HepG2 (cell line): ENCODE measurements around the gene RANBP3. TPM values are rescaled to one million over a fixed set of nuclear protein-coding genes. Genes with fewer than 3 reads are reported as not detected.

Source experiments
- EEA1 ChIP-seq: sonication (generic); formaldehyde crosslinking; IDR thresholded peaks from 2 replicates; pipeline ENCODE4 v1.5.1; 2020; ENCODE audit warnings: mild to moderate bottlenecking, missing genetic modification reagents, borderline replicate concordance
- KDM5A ChIP-seq: fragments of 200-600 bp; sonication (generic); IDR thresholded peaks from 2 replicates; pipeline ENCODE4 v1.7.0; 2018; ENCODE audit warnings: antibody characterized with exemption, mild to moderate bottlenecking, low read length, borderline replicate concordance
- NR2F1 ChIP-seq, 2 experiments: fragments of 450-650 bp in 1 of 2; formaldehyde crosslinking in 1 of 2; IDR thresholded peaks; 2 replicates each; pipeline versions ENCODE4 v1.5.0 to v1.6.1; 2016 to 2020; ENCODE audit warnings: mild to moderate bottlenecking in 1 of 2, missing compliant biosample characterization in 1 of 2, missing genetic modification reagents in 1 of 2, moderate library complexity in 1 of 2
- POLR2G ChIP-seq: fragments of 200-400 bp; formaldehyde crosslinking; IDR thresholded peaks from 2 replicates; pipeline ENCODE4 v1.6.1; 2018; ENCODE audit warnings: mild to moderate bottlenecking, low read depth, low read length, moderate library complexity
- THAP11 ChIP-seq: IDR thresholded peaks from 2 replicates; pipeline ENCODE4 v1.6.1; 2016; ENCODE audit warnings: missing biosample characterization, missing genetic modification reagents
- polyA plus RNA-seq, 8 experiments: library from polyadenylated mRNA; depleted of rRNA in 3 of 8; stranded (reverse) in 7 of 8; unstranded in 1 of 8; fragments of >200 nt; fragmentation: Illumina TruSeq in 4 of 8; extraction: Trizol in 4 of 8; gene quantifications; 2 replicates each; pipeline versions ENCODE4 v1.2.1 to v1.2.3, GENCODE V29; 2011 to 2016; ENCODE audit warnings: low read depth in 4 of 8, missing spikeins in 1 of 8, mixed read lengths in 1 of 8; ENCODE audit not compliant: insufficient read depth in 1 of 8
- total RNA-seq, 5 experiments: library from RNA; depleted of rRNA; stranded (reverse); fragments of >200 nt; fragmentation: Illumina TruSeq; extraction: Trizol; gene quantifications; 2 replicates each; pipeline ENCODE4 v1.2.3, GENCODE V29; 2016; ENCODE audit warnings: low read depth in 1 of 5
- TF ChIP-seq, protein P1 (sequence below): sonication (generic); formaldehyde crosslinking; IDR thresholded peaks from 2 replicates; pipeline ENCODE4 v1.4.0; 2020; ENCODE audit warnings: missing genetic modification reagents, mild to moderate bottlenecking, borderline replicate concordance
- TF ChIP-seq, protein P2 (sequence below): sonication (generic); formaldehyde crosslinking; IDR thresholded peaks from 2 replicates; pipeline ENCODE4 v1.4.0; 2020; ENCODE audit warnings: missing genetic modification reagents
- TF ChIP-seq, protein P3 (sequence below): sonication (generic); formaldehyde crosslinking; IDR thresholded peaks from 2 replicates; pipeline ENCODE4 v1.5.0; 2020; ENCODE audit warnings: missing genetic modification reagents, mild to moderate bottlenecking, borderline replicate concordance
- TF ChIP-seq, protein P4 (sequence below): sonication (generic); formaldehyde crosslinking; IDR thresholded peaks from 2 replicates; pipeline ENCODE4 v1.4.0; 2020; ENCODE audit warnings: missing genetic modification reagents, low read depth, mild to moderate bottlenecking, borderline replicate concordance

RANBP3 gene
- total and polyA plus RNA-seq, 2 of the 13 experiments (the other 11 are each of a cell fraction or from before 2014, with no cell fraction given): 39.5 to 149 TPM

DNA sequence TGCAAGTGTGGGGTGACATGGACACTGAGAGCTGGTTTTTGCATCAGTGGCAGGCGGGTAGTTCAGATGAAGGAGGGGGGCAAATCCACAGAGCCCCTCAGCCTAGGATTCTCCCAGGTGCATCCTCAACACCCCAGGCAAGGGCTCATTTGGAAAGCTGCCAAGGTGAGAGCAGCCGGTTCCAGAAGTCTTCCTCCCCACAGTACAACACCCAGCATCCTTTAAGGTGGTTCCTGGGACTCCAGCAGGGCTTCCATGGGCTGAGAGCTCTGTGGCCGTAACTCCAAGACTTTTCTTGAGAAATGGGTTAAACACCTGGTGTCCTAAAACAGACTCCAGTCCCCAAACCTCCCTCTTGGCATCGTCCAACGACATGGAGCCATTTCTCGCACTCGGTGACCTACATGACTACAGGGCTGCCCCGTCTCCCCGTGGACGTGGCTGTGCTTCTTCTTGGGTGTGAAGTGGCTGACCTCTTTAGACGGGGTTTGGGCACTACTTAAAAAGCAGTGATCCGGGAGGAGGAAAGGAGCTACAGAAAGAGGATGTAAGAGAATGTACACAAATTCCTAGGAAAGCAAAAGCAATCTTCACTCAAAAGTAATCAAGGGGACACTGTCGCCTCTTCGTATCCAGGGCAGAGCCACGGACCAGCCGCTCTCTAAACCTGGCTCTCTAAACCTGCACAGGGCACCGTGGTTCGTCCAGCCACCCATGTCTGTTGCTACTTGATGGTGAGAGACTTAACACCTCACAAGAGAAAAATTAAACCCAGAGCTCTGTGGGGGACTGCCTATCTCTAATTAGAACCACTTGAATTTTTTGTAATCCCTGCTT, 25.5 kb downstream of the RANBP3 start (continued):
- TF ChIP-seq, protein P1, sequence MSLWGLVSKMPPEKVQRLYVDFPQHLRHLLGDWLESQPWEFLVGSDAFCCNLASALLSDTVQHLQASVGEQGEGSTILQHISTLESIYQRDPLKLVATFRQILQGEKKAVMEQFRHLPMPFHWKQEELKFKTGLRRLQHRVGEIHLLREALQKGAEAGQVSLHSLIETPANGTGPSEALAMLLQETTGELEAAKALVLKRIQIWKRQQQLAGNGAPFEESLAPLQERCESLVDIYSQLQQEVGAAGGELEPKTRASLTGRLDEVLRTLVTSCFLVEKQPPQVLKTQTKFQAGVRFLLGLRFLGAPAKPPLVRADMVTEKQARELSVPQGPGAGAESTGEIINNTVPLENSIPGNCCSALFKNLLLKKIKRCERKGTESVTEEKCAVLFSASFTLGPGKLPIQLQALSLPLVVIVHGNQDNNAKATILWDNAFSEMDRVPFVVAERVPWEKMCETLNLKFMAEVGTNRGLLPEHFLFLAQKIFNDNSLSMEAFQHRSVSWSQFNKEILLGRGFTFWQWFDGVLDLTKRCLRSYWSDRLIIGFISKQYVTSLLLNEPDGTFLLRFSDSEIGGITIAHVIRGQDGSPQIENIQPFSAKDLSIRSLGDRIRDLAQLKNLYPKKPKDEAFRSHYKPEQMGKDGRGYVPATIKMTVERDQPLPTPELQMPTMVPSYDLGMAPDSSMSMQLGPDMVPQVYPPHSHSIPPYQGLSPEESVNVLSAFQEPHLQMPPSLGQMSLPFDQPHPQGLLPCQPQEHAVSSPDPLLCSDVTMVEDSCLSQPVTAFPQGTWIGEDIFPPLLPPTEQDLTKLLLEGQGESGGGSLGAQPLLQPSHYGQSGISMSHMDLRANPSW: no peak
- TF ChIP-seq, protein P2, sequence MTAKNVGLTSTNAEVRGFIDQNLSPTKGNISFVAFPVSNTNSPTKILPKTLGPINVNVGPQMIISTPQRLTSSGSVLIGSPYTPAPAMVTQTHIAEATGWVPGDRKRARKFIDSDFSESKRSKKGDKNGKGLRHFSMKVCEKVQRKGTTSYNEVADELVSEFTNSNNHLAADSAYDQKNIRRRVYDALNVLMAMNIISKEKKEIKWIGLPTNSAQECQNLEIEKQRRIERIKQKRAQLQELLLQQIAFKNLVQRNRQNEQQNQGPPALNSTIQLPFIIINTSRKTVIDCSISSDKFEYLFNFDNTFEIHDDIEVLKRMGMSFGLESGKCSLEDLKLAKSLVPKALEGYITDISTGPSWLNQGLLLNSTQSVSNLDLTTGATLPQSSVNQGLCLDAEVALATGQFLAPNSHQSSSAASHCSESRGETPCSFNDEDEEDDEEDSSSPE: no peak
- TF ChIP-seq THAP11 (CRISPR knock-in tag): no peak
- no peak for TF ChIP-seq POLR2G
- TF ChIP-seq EEA1: no peak
- no peak for TF ChIP-seq NR2F1 (CRISPR knock-in tag; IDR thresholded peaks at IDR 0.05)
- TF ChIP-seq KDM5A: no peak
- TF ChIP-seq, protein P3, sequence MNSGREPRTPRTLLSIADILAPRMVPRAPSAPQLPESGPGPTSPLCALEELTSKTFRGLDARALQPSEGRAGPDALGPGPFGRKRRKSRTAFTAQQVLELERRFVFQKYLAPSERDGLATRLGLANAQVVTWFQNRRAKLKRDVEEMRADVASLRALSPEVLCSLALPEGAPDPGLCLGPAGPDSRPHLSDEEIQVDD: no peak
- TF ChIP-seq, protein P4, sequence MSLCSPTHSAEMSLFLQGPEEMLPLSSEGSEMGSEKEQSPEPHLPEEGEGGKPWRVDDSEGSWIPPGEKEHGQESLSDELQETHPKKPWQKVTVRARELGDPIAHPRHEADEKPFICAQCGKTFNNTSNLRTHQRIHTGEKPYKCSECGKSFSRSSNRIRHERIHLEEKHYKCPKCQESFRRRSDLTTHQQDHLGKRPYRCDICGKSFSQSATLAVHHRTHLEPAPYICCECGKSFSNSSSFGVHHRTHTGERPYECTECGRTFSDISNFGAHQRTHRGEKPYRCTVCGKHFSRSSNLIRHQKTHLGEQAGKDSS: no peak
- TF ChIP-seq, all 625 proteins: peak for 0
